K562 (cell line): ENCODE results near the gene BANP. TPM values are rescaled to one million over a fixed set of nuclear protein-coding genes. Genes with fewer than 3 reads are reported as not detected.

Experiments
- NR2C2 ChIP-seq, 2 experiments: fragments of 200-800 bp in 1 of 2; sonication (Bioruptor generic) in 1 of 2; sonication (generic) in 1 of 2; formaldehyde crosslinking in 1 of 2; IDR thresholded peaks; 2 replicates each; pipeline versions ENCODE4 v1.6.1 to v1.8.0; 2016 to 2022; ENCODE audit warnings: mild to moderate bottlenecking in 1 of 2, missing compliant biosample characterization in 1 of 2, missing genetic modification characterization in 1 of 2, missing genetic modification reagents in 1 of 2
- SPI1 ChIP-seq: IDR thresholded peaks from 2 replicates; pipeline ENCODE4 v1.6.1; 2011; ENCODE audit warnings: low read depth, low read length, control low read depth, borderline replicate concordance
- ZNF197 ChIP-seq: fragments of 200-800 bp; sonication (Bioruptor generic); IDR thresholded peaks from 2 replicates; pipeline ENCODE4 v1.6.1; 2016; ENCODE audit warnings: low read depth, missing genetic modification characterization, missing compliant biosample characterization
- ZNF24 ChIP-seq: fragments of 450-650 bp; IDR thresholded peaks from 2 replicates; pipeline ENCODE4 v1.6.1; 2016
- ZNF324 ChIP-seq: fragments of 250-450 bp; sonication (Bioruptor Pico); IDR thresholded peaks from 2 replicates; pipeline ENCODE4 v1.4.0; 2020; ENCODE audit warnings: mild to moderate bottlenecking
- ZNF766 ChIP-seq: fragments of 200-800 bp; sonication (Bioruptor generic); conservative IDR thresholded peaks from 2 replicates; pipeline ENCODE4 v1.6.1; 2016; ENCODE audit warnings: missing genetic modification characterization, missing compliant biosample characterization
- polyA plus RNA-seq, 8 experiments: library from polyadenylated mRNA; depleted of rRNA in 4 of 8; stranded (reverse) in 5 of 8; unstranded in 3 of 8; fragments of >200 nt; fragmentation: Nextera tagmentation in 2 of 8; fragmentation: Illumina TruSeq in 1 of 8; extraction: Ambion mirVana in 2 of 8; extraction: Trizol in 1 of 8; gene quantifications; 2 replicates each; pipeline versions ENCODE4 v1.2.1 to v1.2.3, GENCODE V29; 2011 to 2014; ENCODE audit warnings: inconsistent platforms in 1 of 8, missing spikeins in 1 of 8
- total RNA-seq, 7 experiments: library from RNA; depleted of rRNA in 6 of 7; stranded (reverse); fragments of >200 nt in 6 of 7; fragmentation: Illumina TruSeq in 2 of 7; extraction: Trizol in 2 of 7; gene quantifications; 2 replicates each; pipeline versions ENCODE4 v1.2.1 to v1.2.3, GENCODE V29; 2011 to 2021; ENCODE audit warnings: low replicate concordance in 1 of 7
- TF ChIP-seq, protein P1 (sequence below), 2 experiments: fragments of 200-800 bp in 1 of 2; sonication (Bioruptor generic) in 1 of 2; sonication (generic) in 1 of 2; formaldehyde crosslinking in 1 of 2; IDR thresholded peaks in 1 of 2; conservative IDR thresholded peaks in 1 of 2; 2 replicates each; pipeline versions ENCODE4 v1.5.0 to v1.6.1; 2016 to 2020; ENCODE audit warnings: missing compliant biosample characterization in 1 of 2, missing genetic modification characterization in 1 of 2, missing genetic modification reagents in 1 of 2
- TF ChIP-seq, protein P2 (sequence below): sonication (generic); formaldehyde crosslinking; IDR thresholded peaks from 2 replicates; pipeline ENCODE4 v1.9.0; 2022; ENCODE audit warnings: mild to moderate bottlenecking, missing genetic modification reagents
- TF ChIP-seq, protein P3 (sequence below): fragments of 150-350 bp; conservative IDR thresholded peaks from 2 replicates; pipeline ENCODE4 v1.6.1; 2014; ENCODE audit warnings: low read length

The BANP gene
- total and polyA plus RNA-seq, 9 of the 15 experiments (the other 6 are each of a cell fraction or from before 2014, with no cell fraction given), result 4.6 to 22.1 (median 15.6) TPM

DNA sequence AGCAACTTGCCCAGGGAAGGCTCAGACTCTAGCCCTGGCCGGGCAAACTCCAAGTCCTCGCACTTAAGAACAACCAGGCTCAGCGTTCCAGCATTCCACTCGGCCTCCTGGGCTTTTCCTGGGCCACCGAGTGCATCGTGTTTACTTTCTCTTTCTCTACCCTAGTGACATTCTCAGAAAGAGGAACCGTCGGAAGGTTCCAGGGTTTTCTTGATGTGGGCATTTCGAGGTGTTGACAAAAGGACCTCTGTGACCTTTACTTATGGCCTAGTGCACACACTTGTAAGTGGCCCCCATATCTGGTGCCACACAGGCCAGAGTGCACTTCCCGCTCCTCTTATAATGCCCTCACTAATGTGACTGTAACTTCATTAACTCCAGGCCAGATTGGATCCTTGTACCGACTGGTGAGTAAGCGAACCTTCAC lies 3.1 kb upstream of the BANP start (continued):
- peak; percentile 70; the same call in 1 of the 2 replicates for TF ChIP-seq SPI1
- TF ChIP-seq ZNF24, result peak; percentile 45; the same call in 1 of the 2 replicates
- no peak for TF ChIP-seq ZNF197 (CRISPR knock-in tag)
- TF ChIP-seq, protein P1, sequence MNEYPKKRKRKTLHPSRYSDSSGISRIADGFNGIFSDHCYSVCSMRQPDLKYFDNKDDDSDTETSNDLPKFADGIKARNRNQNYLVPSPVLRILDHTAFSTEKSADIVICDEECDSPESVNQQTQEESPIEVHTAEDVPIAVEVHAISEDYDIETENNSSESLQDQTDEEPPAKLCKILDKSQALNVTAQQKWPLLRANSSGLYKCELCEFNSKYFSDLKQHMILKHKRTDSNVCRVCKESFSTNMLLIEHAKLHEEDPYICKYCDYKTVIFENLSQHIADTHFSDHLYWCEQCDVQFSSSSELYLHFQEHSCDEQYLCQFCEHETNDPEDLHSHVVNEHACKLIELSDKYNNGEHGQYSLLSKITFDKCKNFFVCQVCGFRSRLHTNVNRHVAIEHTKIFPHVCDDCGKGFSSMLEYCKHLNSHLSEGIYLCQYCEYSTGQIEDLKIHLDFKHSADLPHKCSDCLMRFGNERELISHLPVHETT (CRISPR knock-in tag; conservative IDR thresholded peaks at IDR 0.05 in 1 of 2, IDR thresholded peaks at IDR 0.05 in 1 of 2), result peak in 1 of 2 experiments; percentile 59; a peak in 1 of 4 replicates
- TF ChIP-seq ZNF766 (CRISPR knock-in tag), result 0 out of 2 replicates have a peak, but pooled peaks have one; percentile 16
- no peak for TF ChIP-seq ZNF324 (CRISPR knock-in tag)
- TF ChIP-seq, protein P2, sequence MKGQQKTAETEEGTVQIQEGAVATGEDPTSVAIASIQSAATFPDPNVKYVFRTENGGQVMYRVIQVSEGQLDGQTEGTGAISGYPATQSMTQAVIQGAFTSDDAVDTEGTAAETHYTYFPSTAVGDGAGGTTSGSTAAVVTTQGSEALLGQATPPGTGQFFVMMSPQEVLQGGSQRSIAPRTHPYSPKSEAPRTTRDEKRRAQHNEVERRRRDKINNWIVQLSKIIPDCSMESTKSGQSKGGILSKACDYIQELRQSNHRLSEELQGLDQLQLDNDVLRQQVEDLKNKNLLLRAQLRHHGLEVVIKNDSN (CRISPR knock-in tag), result no peak
- TF ChIP-seq, protein P3, sequence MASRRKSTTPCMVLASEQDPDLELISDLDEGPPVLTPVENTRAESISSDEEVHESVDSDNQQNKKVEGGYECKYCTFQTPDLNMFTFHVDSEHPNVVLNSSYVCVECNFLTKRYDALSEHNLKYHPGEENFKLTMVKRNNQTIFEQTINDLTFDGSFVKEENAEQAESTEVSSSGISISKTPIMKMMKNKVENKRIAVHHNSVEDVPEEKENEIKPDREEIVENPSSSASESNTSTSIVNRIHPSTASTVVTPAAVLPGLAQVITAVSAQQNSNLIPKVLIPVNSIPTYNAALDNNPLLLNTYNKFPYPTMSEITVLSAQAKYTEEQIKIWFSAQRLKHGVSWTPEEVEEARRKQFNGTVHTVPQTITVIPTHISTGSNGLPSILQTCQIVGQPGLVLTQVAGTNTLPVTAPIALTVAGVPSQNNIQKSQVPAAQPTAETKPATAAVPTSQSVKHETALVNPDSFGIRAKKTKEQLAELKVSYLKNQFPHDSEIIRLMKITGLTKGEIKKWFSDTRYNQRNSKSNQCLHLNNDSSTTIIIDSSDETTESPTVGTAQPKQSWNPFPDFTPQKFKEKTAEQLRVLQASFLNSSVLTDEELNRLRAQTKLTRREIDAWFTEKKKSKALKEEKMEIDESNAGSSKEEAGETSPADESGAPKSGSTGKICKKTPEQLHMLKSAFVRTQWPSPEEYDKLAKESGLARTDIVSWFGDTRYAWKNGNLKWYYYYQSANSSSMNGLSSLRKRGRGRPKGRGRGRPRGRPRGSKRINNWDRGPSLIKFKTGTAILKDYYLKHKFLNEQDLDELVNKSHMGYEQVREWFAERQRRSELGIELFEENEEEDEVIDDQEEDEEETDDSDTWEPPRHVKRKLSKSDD, result no peak
- no peak for TF ChIP-seq NR2C2 (CRISPR knock-in tag; IDR thresholded peaks at IDR 0.05)
- TF ChIP-seq NR2C2 (tag; IDR thresholded peaks at IDR 0.05), result peak; percentile 23; the same call in 1 of the 2 replicates
